GM12878 (cell line): ENCODE measurements around the gene RNF115. TPM values are rescaled to one million over a fixed set of nuclear protein-coding genes. Genes with fewer than 3 reads are reported as not detected.
A peak's percentile ranks its signal among the peaks of the same experiment; 100 is the strongest.

Experiments
- ATAC-seq: fragments of 200-7000 bp; cut with Tn5 transposase; 3 replicates; pipeline ENCODE4 v1.9.1; 2020; ENCODE audit warnings: mild to moderate bottlenecking, moderate library complexity
- BruUV-seq: library from RNA; stranded (reverse); fragments of 400-500 nt; replicated peaks from 2 replicates; lab custom pipeline; 2021; lab: Mats Ljungman, UMichigan
- CTCF ChIA-PET: fragments of 300-600 bp; sonication (Branson Sonifier 250); formaldehyde crosslinking; extraction: SDS; loops from one replicate; lab custom pipeline; 2021; ENCODE audit warnings: inconsistent platforms; lab: Yijun Ruan, JAX
- POLR2A ChIA-PET: fragments of 350-600 bp; formaldehyde crosslinking; extraction: SDS; loops from one replicate; lab custom pipeline; 2021; ENCODE audit warnings: inconsistent platforms; lab: Charles Lee
- RAD21 ChIA-PET: fragments of 300-600 bp; sonication (Branson Sonifier 250); formaldehyde crosslinking; loops from one replicate; lab custom pipeline; 2023; ENCODE audit warnings: antibody characterized with exemption; ENCODE audit not compliant: unreplicated experiment; lab: Charles Lee
- SMC1A ChIA-PET: fragments of 300-600 bp; sonication (Branson Sonifier 250); formaldehyde crosslinking; loops from one replicate; lab custom pipeline; 2023; ENCODE audit not compliant: unreplicated experiment, uncharacterized antibody; lab: Charles Lee
- DNase-seq: peaks from one replicate; pipeline ENCODE4 v3.0.0-alpha.2; 2011; ENCODE audit warnings: low read depth, low spot score
- FAIRE-seq: peaks from 3 replicates; lab custom pipeline; 2011; peaks lifted over from hg19 to GRCh38; lab: Jason Lieb, UNC
- H2AFZ ChIP-seq: 2 replicates; pipeline ENCODE4 v1.6.0; 2011; ENCODE audit warnings: low read depth, low read length, control low read depth; ENCODE audit not compliant: control insufficient read depth
- H3K27ac ChIP-seq: 2 replicates; pipeline ENCODE4 v1.5.1; 2011; ENCODE audit warnings: control low read depth; ENCODE audit not compliant: control insufficient read depth, insufficient read depth
- H3K27me3 ChIP-seq, 2 experiments: replicated peaks in 1 of 2; 2 replicates each; pipeline versions ENCODE4 v1.6.0 to v1.6.1; 2011; ENCODE audit warnings: low read length in 1 of 2; ENCODE audit not compliant: control insufficient read depth in 2 of 2, insufficient read depth in 2 of 2
- H3K36me3 ChIP-seq, 2 experiments: 2 replicates each; pipeline ENCODE4 v1.5.1; 2011; ENCODE audit warnings: low read length in 1 of 2; ENCODE audit not compliant: control insufficient read depth in 2 of 2, insufficient read depth in 2 of 2
- H3K4me1 ChIP-seq: 2 replicates; pipeline ENCODE4 v1.6.1; 2011; ENCODE audit warnings: mild to moderate bottlenecking, low read length, moderate library complexity, mixed read lengths; ENCODE audit not compliant: control insufficient read depth, insufficient read depth
- H3K4me2 ChIP-seq: 2 replicates; pipeline ENCODE4 v1.6.0; 2011; ENCODE audit warnings: control low read depth; ENCODE audit not compliant: control insufficient read depth, insufficient read depth
- H3K4me3 ChIP-seq: fragments of 200-600 bp; sonication (generic); 2 replicates; pipeline ENCODE4 v1.5.1; 2016
- H3K79me2 ChIP-seq: 2 replicates; pipeline ENCODE4 v1.6.0; 2011; ENCODE audit warnings: low read length; ENCODE audit not compliant: control insufficient read depth, insufficient read depth
- H3K9ac ChIP-seq: 2 replicates; pipeline ENCODE4 v1.8.0; 2011; ENCODE audit warnings: low read length, control low read depth, mixed read lengths; ENCODE audit not compliant: control insufficient read depth, insufficient read depth
- H3K9me3 ChIP-seq: replicated peaks from 3 replicates; pipeline ENCODE4 v1.5.1; 2011; ENCODE audit warnings: mild to moderate bottlenecking, low read length; ENCODE audit not compliant: control insufficient read depth, insufficient read depth
- H4K20me1 ChIP-seq: 2 replicates; pipeline ENCODE4 v1.6.0; 2011; ENCODE audit not compliant: control insufficient read depth, insufficient read depth
- ATF7 ChIP-seq: fragments of 450-650 bp; IDR thresholded peaks from 2 replicates; pipeline ENCODE4 v1.6.1; 2016; ENCODE audit warnings: low read depth, mild to moderate bottlenecking
- BHLHE40 ChIP-seq, 2 experiments: fragments of 450-650 bp in 1 of 2; IDR thresholded peaks; 2 replicates each; pipeline ENCODE4 v1.6.1; 2011 to 2017; ENCODE audit warnings: low read depth in 2 of 2, borderline replicate concordance in 1 of 2, improper control_type of control experiment in 1 of 2, low read length in 1 of 2, mild to moderate bottlenecking in 1 of 2
- BMI1 ChIP-seq: fragments of 450-650 bp; IDR thresholded peaks from 2 replicates; pipeline ENCODE4 v1.6.1; 2016; ENCODE audit warnings: mild to moderate bottlenecking, moderate library complexity, borderline replicate concordance
- CHD2 ChIP-seq: IDR thresholded peaks from 2 replicates; pipeline ENCODE4 v1.6.1; 2011; ENCODE audit warnings: low read depth, low read length, improper control_type of control experiment, borderline replicate concordance
- DPF2 ChIP-seq: fragments of 450-650 bp; IDR thresholded peaks from 2 replicates; pipeline ENCODE4 v1.6.1; 2017; ENCODE audit warnings: mild to moderate bottlenecking
- EED ChIP-seq: sonication (generic); IDR thresholded peaks from 2 replicates; pipeline ENCODE4 v1.6.1; 2016; ENCODE audit warnings: antibody characterized with exemption, low read depth
- IKZF1 ChIP-seq: fragments of 450-650 bp; conservative IDR thresholded peaks from 2 replicates; pipeline ENCODE4 v1.6.1; 2017; ENCODE audit warnings: antibody characterized with exemption, mild to moderate bottlenecking
- IKZF2 ChIP-seq, 2 experiments: fragments of 450-650 bp; IDR thresholded peaks; 2 replicates each; pipeline ENCODE4 v1.6.1; 2017; ENCODE audit warnings: mild to moderate bottlenecking in 2 of 2, moderate library complexity in 2 of 2
- MEF2B ChIP-seq: fragments of 450-650 bp; IDR thresholded peaks from 2 replicates; pipeline ENCODE4 v1.6.1; 2018; ENCODE audit warnings: mild to moderate bottlenecking, moderate library complexity; ENCODE audit not compliant: partially characterized antibody, poor library complexity, severe bottlenecking
- MTA2 ChIP-seq: fragments of 450-650 bp; IDR thresholded peaks from 2 replicates; pipeline ENCODE4 v1.6.1; 2016; ENCODE audit warnings: low read depth, mild to moderate bottlenecking, moderate library complexity
- NBN ChIP-seq: fragments of 450-650 bp; IDR thresholded peaks from 2 replicates; pipeline ENCODE4 v1.6.1; 2016
- RBBP5 ChIP-seq: fragments of 200-600 bp; sonication (generic); conservative IDR thresholded peaks from 2 replicates; pipeline ENCODE4 v1.6.1; 2016
- RELB ChIP-seq: fragments of 450-650 bp; IDR thresholded peaks from 2 replicates; pipeline ENCODE4 v1.6.1; 2017; ENCODE audit warnings: low read depth, mild to moderate bottlenecking, moderate library complexity
- RUNX3 ChIP-seq: IDR thresholded peaks from 2 replicates; pipeline ENCODE4 v1.6.1; 2012; ENCODE audit warnings: low read length, inconsistent platforms
- SMC3 ChIP-seq: IDR thresholded peaks from 2 replicates; pipeline ENCODE4 v1.6.1; 2011; ENCODE audit warnings: low read length, improper control_type of control experiment, borderline replicate concordance
- SREBF1 ChIP-seq: IDR thresholded peaks from 2 replicates; pipeline ENCODE4 v1.6.1; 2012; ENCODE audit warnings: mild to moderate bottlenecking, low read length
- WRNIP1 ChIP-seq: IDR thresholded peaks from 2 replicates; pipeline ENCODE4 v1.6.1; 2011; ENCODE audit warnings: low read depth, low read length, improper control_type of control experiment, borderline replicate concordance
- YBX1 ChIP-seq: fragments of 450-650 bp; IDR thresholded peaks from 2 replicates; pipeline ENCODE4 v1.6.1; 2016; ENCODE audit warnings: antibody characterized with exemption
- ZNF217 ChIP-seq: fragments of 450-650 bp; IDR thresholded peaks from 2 replicates; pipeline ENCODE4 v1.6.1; 2017; ENCODE audit warnings: antibody characterized with exemption, mild to moderate bottlenecking
- ZNF24 ChIP-seq: fragments of 450-650 bp; IDR thresholded peaks from 2 replicates; pipeline ENCODE4 v1.6.1; 2017; ENCODE audit warnings: antibody characterized with exemption, mild to moderate bottlenecking
- WGBS: methylation state at CpG from one replicate; pipeline ENCODE4 v1.1.6; 2016; ENCODE audit warnings: low lambda C conversion rate; ENCODE audit not compliant: insufficient replicate concordance, insufficient coverage; ENCODE audit errors: missing lambda C conversion rate; 5-methylcytosine and 5-hydroxymethylcytosine counted together
- in situ Hi-C: fragments of 300-500 bp; cut with MboI; formaldehyde crosslinking; loops from 9 replicates; pipeline ENCODE4 v1.14.3; 2018; ENCODE audit warnings: mixed read lengths
- intact Hi-C: fragments of 100-400 bp; cut with micrococcal nuclease; formaldehyde crosslinking; loops from one replicate; pipeline ENCODE4 v1.14.2; 2022; ENCODE audit not compliant: unreplicated experiment
- polyA plus RNA-seq, 11 experiments: library from polyadenylated mRNA; depleted of rRNA in 4 of 11; unstranded in 6 of 11; stranded (reverse) in 5 of 11; fragments of >200 nt; fragmentation: Nextera tagmentation in 4 of 11; fragmentation: Illumina TruSeq in 1 of 11; extraction: Ambion mirVana in 4 of 11; extraction: Trizol in 1 of 11; gene quantifications; 1 replicate in 1 of 11; 2 replicates in 10 of 11; pipeline versions ENCODE4 v1.2.1 to v1.2.3, GENCODE V29; 2011 to 2016; ENCODE audit warnings: inconsistent platforms in 2 of 11, missing spikeins in 2 of 11, low read depth in 1 of 11
- total RNA-seq, 4 experiments: library from RNA; depleted of rRNA in 3 of 4; stranded (reverse); fragments of >200 nt in 3 of 4; fragmentation: Illumina TruSeq in 1 of 4; extraction: Trizol in 1 of 4; gene quantifications; 2 replicates each; pipeline versions ENCODE4 v1.2.1 to v1.2.3, GENCODE V29; 2013 to 2021

The RNF115 gene
- total and polyA plus RNA-seq, 10 of the 15 experiments (the other 5 are each of a cell fraction or from before 2014, with no cell fraction given): 3.4 to 22.0 (median 12.9) TPM

- TF ChIP-seq WRNIP1 (no peak), IKZF2 (IDR thresholded peaks at IDR 0.05) (peak; percentile 88 to 90), MTA2 (peak; percentile 41; the same call in 1 of the 2 replicates), IKZF1 (peak; percentile 79), ZNF24 (no peak), BMI1 (no peak), RUNX3 (peak; percentile 76), YBX1 (no peak), RBBP5 (no peak), ATF7 (0 out of 2 replicates have a peak, but pooled peaks have one; percentile 13), BHLHE40 (IDR thresholded peaks at IDR 0.05; ENCODE audit: borderline replicate concordance in 1 of 2, low read depth in 2 of 2, low read length in 1 of 2) (peak; percentile 34 to 47; a peak in 2 of 4 replicates), ZNF217 (no peak), DPF2 (peak; percentile 49; the same call in 1 of the 2 replicates), MEF2B (peak; percentile 17), RELB (peak; percentile 75), CHD2 (no peak), SMC3 (no peak), EED (peak; percentile 35; the same call in 1 of the 2 replicates), NBN (0 out of 2 replicates have a peak, but pooled peaks have one; percentile 50), SREBF1 (no peak)
- TF ChIP-seq, all 136 proteins: peak for 11
- intact Hi-C loops (no loop called here), in situ Hi-C loops (no loop called here)
- RAD21 ChIA-PET: interaction anchor here (2.0 kb wide), 1 partner anchor 29 kb away, joined by 5 read pairs; no protein-coding TSS in a partner anchor
- Histone ChIP-seq H2AFZ (peak overlapping the region; percentile 51; the same call in 1 of the 2 replicates), H3K27me3 (no peaks in the 10 kb centered on the region), H3K4me1 (peaks cover 15% of the 10 kb centered on the region), H3K9me3 (no peaks in the 10 kb centered on the region), H3K4me3 (no peak overlapping the region), H4K20me1 (no peaks in the 10 kb centered on the region), H3K27ac (peak overlapping the region; percentile 51; the same call in 1 of the 2 replicates), H3K36me3 (no peaks in the 10 kb centered on the region), H3K79me2 (no peaks in the 10 kb centered on the region), H3K9ac (peak overlapping the region; percentile 9; the same call in 1 of the 2 replicates), H3K4me2 (peak overlapping the region; percentile 71)
- POLR2A ChIA-PET: no interaction called here
- CTCF ChIA-PET: interaction anchor here (0.7 to 3.0 kb wide), 2 partner anchors 29 to 98 kb away, joined by 3 to 14 read pairs; partner anchors contain the start of gene CD160
- no TSS peak for BruUV-seq
- FAIRE-seq (peak; percentile 80), ATAC-seq (peak; percentile 97), DNase-seq (peak; percentile 51)
- WGBS: 66% methylated on average over 5 of the region's 5 CpGs
- SMC1A ChIA-PET: interaction anchor here (2.8 to 3.9 kb wide), 2 partner anchors 18 to 29 kb away, joined by 7 to 17 read pairs; partner anchors contain the start of gene CD160
Observed at GRCh38 chr1:145690587-145691558, 133.0 kb downstream of the RNF115 start.
